ENCODE results near the gene PPARA.

Gene PPARA

GRCh38 chr22:46244771-46245170 is 94.4 kb downstream of the PPARA start:
- TF ChIP-seq GABPA (IDR thresholded peaks at IDR 0.05; ENCODE audit: low read depth): no peak
- TF ChIP-seq, protein P1, sequence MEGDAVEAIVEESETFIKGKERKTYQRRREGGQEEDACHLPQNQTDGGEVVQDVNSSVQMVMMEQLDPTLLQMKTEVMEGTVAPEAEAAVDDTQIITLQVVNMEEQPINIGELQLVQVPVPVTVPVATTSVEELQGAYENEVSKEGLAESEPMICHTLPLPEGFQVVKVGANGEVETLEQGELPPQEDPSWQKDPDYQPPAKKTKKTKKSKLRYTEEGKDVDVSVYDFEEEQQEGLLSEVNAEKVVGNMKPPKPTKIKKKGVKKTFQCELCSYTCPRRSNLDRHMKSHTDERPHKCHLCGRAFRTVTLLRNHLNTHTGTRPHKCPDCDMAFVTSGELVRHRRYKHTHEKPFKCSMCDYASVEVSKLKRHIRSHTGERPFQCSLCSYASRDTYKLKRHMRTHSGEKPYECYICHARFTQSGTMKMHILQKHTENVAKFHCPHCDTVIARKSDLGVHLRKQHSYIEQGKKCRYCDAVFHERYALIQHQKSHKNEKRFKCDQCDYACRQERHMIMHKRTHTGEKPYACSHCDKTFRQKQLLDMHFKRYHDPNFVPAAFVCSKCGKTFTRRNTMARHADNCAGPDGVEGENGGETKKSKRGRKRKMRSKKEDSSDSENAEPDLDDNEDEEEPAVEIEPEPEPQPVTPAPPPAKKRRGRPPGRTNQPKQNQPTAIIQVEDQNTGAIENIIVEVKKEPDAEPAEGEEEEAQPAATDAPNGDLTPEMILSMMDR (IDR thresholded peaks at IDR 0.05; ENCODE audit: insufficient read depth, low read length): no peak
- TF ChIP-seq, protein P2, sequence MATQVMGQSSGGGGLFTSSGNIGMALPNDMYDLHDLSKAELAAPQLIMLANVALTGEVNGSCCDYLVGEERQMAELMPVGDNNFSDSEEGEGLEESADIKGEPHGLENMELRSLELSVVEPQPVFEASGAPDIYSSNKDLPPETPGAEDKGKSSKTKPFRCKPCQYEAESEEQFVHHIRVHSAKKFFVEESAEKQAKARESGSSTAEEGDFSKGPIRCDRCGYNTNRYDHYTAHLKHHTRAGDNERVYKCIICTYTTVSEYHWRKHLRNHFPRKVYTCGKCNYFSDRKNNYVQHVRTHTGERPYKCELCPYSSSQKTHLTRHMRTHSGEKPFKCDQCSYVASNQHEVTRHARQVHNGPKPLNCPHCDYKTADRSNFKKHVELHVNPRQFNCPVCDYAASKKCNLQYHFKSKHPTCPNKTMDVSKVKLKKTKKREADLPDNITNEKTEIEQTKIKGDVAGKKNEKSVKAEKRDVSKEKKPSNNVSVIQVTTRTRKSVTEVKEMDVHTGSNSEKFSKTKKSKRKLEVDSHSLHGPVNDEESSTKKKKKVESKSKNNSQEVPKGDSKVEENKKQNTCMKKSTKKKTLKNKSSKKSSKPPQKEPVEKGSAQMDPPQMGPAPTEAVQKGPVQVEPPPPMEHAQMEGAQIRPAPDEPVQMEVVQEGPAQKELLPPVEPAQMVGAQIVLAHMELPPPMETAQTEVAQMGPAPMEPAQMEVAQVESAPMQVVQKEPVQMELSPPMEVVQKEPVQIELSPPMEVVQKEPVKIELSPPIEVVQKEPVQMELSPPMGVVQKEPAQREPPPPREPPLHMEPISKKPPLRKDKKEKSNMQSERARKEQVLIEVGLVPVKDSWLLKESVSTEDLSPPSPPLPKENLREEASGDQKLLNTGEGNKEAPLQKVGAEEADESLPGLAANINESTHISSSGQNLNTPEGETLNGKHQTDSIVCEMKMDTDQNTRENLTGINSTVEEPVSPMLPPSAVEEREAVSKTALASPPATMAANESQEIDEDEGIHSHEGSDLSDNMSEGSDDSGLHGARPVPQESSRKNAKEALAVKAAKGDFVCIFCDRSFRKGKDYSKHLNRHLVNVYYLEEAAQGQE (IDR thresholded peaks at IDR 0.05; ENCODE audit: insufficient replicate concordance, low read depth): no peak
- no peak for TF ChIP-seq SPI1 (IDR thresholded peaks at IDR 0.05; ENCODE audit: borderline replicate concordance, low read depth)
- TF ChIP-seq POLR2AphosphoS5 (IDR thresholded peaks at IDR 0.05; ENCODE audit: low read depth): no peak
- H3K27me3 ChIP-seq (ENCODE audit: insufficient read depth, poor library complexity, severe bottlenecking): no peaks in the 10 kb centered on the region
- H3K27ac ChIP-seq (replicated peaks): no peak overlapping the region
- H3K4me3 ChIP-seq (replicated peaks; ENCODE audit: insufficient read depth, low read length): no peak overlapping the region
- no peak for DNase-seq (ENCODE audit: low read depth in 1 of 2, low spot score in 1 of 2)

- TF ChIP-seq, protein P2 (IDR thresholded peaks at IDR 0.05; ENCODE audit: insufficient replicate concordance, low read depth): no peak
- TF ChIP-seq GABPA (IDR thresholded peaks at IDR 0.05; ENCODE audit: low read depth) (no peak), POLR2AphosphoS5 (IDR thresholded peaks at IDR 0.05; ENCODE audit: low read depth) (no peak), SPI1 (IDR thresholded peaks at IDR 0.05; ENCODE audit: borderline replicate concordance, low read depth) (no peak)
- TF ChIP-seq, protein P1 (IDR thresholded peaks at IDR 0.05; ENCODE audit: insufficient read depth, low read length): no peak
- Histone ChIP-seq H3K27me3 (ENCODE audit: insufficient read depth, poor library complexity, severe bottlenecking) (no peaks in the 10 kb centered on the region), H3K4me3 (replicated peaks; ENCODE audit: insufficient read depth, low read length) (no peak overlapping the region), H3K27ac (replicated peaks) (no peak overlapping the region)
- DNase-seq (ENCODE audit: low read depth in 1 of 2, low spot score in 1 of 2): no peak
Observed at GRCh38 chr22:46245511-46245910, 95.2 kb downstream of the PPARA start.

DNA sequence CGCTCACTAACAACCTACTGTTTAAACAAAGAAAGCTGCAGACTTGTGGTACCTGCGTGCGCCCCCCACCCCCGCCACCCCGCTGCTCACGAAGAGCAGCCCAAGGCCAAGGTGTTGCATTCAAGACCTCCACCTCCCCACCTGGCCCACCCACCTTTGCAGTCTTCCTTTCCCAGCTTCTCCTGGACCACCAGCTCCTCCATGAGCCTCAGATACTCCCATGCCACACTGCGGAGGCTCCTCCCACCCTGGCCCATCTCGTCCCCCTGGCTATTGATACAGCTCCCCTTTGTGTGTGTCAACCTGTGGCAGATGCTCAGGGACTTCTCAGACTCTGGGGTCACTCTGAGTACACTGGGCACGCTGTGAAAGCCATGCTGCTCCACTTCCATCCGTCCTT is 95.9 kb downstream of the PPARA start:
- Histone ChIP-seq H3K27ac (replicated peaks) (no peak overlapping the region), H3K27me3 (ENCODE audit: insufficient read depth, poor library complexity, severe bottlenecking) (no peaks in the 10 kb centered on the region), H3K4me3 (replicated peaks; ENCODE audit: insufficient read depth, low read length) (no peak overlapping the region)
- TF ChIP-seq GABPA (IDR thresholded peaks at IDR 0.05; ENCODE audit: low read depth) (no peak), POLR2AphosphoS5 (IDR thresholded peaks at IDR 0.05; ENCODE audit: low read depth) (no peak)
- DNase-seq (ENCODE audit: low read depth in 1 of 2, low spot score in 1 of 2): no peak

GRCh38 chr22:46247443-46247975 is 97.2 kb downstream of the PPARA start:
- TF ChIP-seq SPI1 (IDR thresholded peaks at IDR 0.05; ENCODE audit: borderline replicate concordance, low read depth) (no peak), POLR2AphosphoS5 (IDR thresholded peaks at IDR 0.05; ENCODE audit: low read depth) (no peak), GABPA (IDR thresholded peaks at IDR 0.05; ENCODE audit: low read depth) (no peak)
- TF ChIP-seq, protein P2 (IDR thresholded peaks at IDR 0.05; ENCODE audit: insufficient replicate concordance, low read depth): no peak
- TF ChIP-seq, protein P1 (IDR thresholded peaks at IDR 0.05; ENCODE audit: insufficient read depth, low read length): no peak
- Histone ChIP-seq H3K4me3 (replicated peaks; ENCODE audit: insufficient read depth, low read length) (no peak overlapping the region), H3K27ac (replicated peaks) (no peak overlapping the region), H3K27me3 (ENCODE audit: insufficient read depth, poor library complexity, severe bottlenecking) (no peaks in the 10 kb centered on the region)
- DNase-seq (ENCODE audit: low read depth in 1 of 2, low spot score in 1 of 2): no peak
